T-cell (primary cell): ENCODE data around the gene NDUFAF4. TPM values are rescaled to one million over a fixed set of nuclear protein-coding genes. Genes with fewer than 3 reads are reported as not detected.

Experiments used
- ATAC-seq, 4 experiments: fragments of 200-7000 bp in 3 of 4; fragments of 150-1000 bp in 1 of 4; cut with Tn5 transposase; replicated peaks in 1 of 4; 1 replicate in 3 of 4; 2 replicates in 1 of 4; pipeline ENCODE4 v1.10.0; 2021; ENCODE audit warnings: moderate library complexity in 3 of 4, mild to moderate bottlenecking in 2 of 4, moderate number of reproducible peaks in 1 of 4
- CTCF ChIA-PET, 2 donors: fragments of 300-600 bp; sonication (Branson Sonifier 250); formaldehyde crosslinking; loops; one replicate each; lab custom pipeline; 2022; ENCODE audit warnings: antibody characterized with exemption in 2 of 2; lab: Charles Lee
- POLR2A ChIA-PET, 2 donors: fragments of 300-600 bp; sonication (Branson Sonifier 250); formaldehyde crosslinking; loops; one replicate each; lab custom pipeline; 2022; ENCODE audit warnings: antibody characterized with exemption in 2 of 2; lab: Charles Lee
- DNase-seq, 35 experiments: peaks; one replicate each; pipeline versions ENCODE4 v3.0.0 to v3.0.0-alpha.2; 2013 to 2023
- H3K27ac ChIP-seq: one replicate; pipeline ENCODE4 v1.5.1; 2013; ENCODE audit warnings: low read length
- H3K27me3 ChIP-seq, 2 experiments: replicated peaks in 1 of 2; 1 replicate in 1 of 2; 2 replicates in 1 of 2; pipeline versions ENCODE4 v1.6.1 to v1.7.0; 2013; ENCODE audit warnings: low read length in 1 of 2, mixed read lengths in 1 of 2; ENCODE audit not compliant: control insufficient read depth in 2 of 2, insufficient read depth in 2 of 2; ENCODE audit errors: extremely low read depth in 1 of 2
- H3K36me3 ChIP-seq, 2 donors: 1 replicate in 1 of 2; 2 replicates in 1 of 2; pipeline versions ENCODE4 v1.6.1 to v1.7.0; 2013; ENCODE audit warnings: low read length in 1 of 2; ENCODE audit not compliant: control insufficient read depth in 2 of 2, insufficient read depth in 1 of 2; ENCODE audit errors: extremely low read depth in 1 of 2
- H3K4me1 ChIP-seq, 2 experiments: 1 replicate in 1 of 2; 2 replicates in 1 of 2; pipeline versions ENCODE4 v1.6.1 to v1.7.0; 2013; ENCODE audit warnings: low read length in 2 of 2, mixed read lengths in 1 of 2; ENCODE audit not compliant: insufficient read depth in 2 of 2, control insufficient read depth in 1 of 2; ENCODE audit errors: extremely low read depth in 1 of 2
- H3K4me3 ChIP-seq, 2 donors: 1 replicate in 1 of 2; 2 replicates in 1 of 2; pipeline versions ENCODE4 v1.5.1 to v1.7.0; 2013; ENCODE audit warnings: mild to moderate bottlenecking in 2 of 2, low read length in 1 of 2, moderate library complexity in 1 of 2; ENCODE audit not compliant: control insufficient read depth in 1 of 2; ENCODE audit errors: extremely low read depth in 1 of 2
- H3K9me3 ChIP-seq: 2 replicates; pipeline ENCODE4 v1.7.0; 2013
- H3K27ac Mint-ChIP-seq, 2 donors: one replicate each; pipeline ENCODE4 v1.8.0; 2020 to 2021; ENCODE audit warnings: mild to moderate bottlenecking in 2 of 2, mixed read lengths in 2 of 2
- H3K27me3 Mint-ChIP-seq, 2 donors: one replicate each; pipeline ENCODE4 v1.8.0; 2021 to 2022; ENCODE audit warnings: mixed read lengths in 2 of 2
- H3K36me3 Mint-ChIP-seq: one replicate; pipeline ENCODE4 v1.8.0; 2021; ENCODE audit warnings: mixed read lengths
- H3K4me1 Mint-ChIP-seq, 3 donors: one replicate each; pipeline ENCODE4 v1.8.0; 2020 to 2022; ENCODE audit warnings: mixed read lengths in 3 of 3, mild to moderate bottlenecking in 1 of 3
- H3K4me3 Mint-ChIP-seq, 3 donors: one replicate each; pipeline ENCODE4 v1.8.0; 2020 to 2022; ENCODE audit warnings: mild to moderate bottlenecking in 3 of 3, mixed read lengths in 3 of 3, moderate library complexity in 3 of 3
- H3K9me3 Mint-ChIP-seq, 3 donors: one replicate each; pipeline ENCODE4 v1.8.0; 2020 to 2022; ENCODE audit warnings: mixed read lengths in 3 of 3
- whole genome bisulfite sequencing: methylation state at CpG from one replicate; pipeline ENCODE4 v1.1.5; 2013; ENCODE audit warnings: missing lambda C conversion rate; ENCODE audit not compliant: insufficient coverage; 5-methylcytosine and 5-hydroxymethylcytosine counted together
- total RNA-seq, 35 experiments: library from RNA in 6 of 35; stranded (reverse) in 6 of 35; fragments of 120-200 nt in 1 of 35; gene quantifications; one replicate each; pipeline versions ENCODE4 v1.2.1 to v1.2.4 and lab custom pipeline; 2013 to 2026

Gene NDUFAF4
- total RNA-seq, 5 donors from 2014 or later (not counting 1 experiment from before 2014, with no cell fraction given): 22.1 to 29.0 (median 24.5) TPM

DNA sequence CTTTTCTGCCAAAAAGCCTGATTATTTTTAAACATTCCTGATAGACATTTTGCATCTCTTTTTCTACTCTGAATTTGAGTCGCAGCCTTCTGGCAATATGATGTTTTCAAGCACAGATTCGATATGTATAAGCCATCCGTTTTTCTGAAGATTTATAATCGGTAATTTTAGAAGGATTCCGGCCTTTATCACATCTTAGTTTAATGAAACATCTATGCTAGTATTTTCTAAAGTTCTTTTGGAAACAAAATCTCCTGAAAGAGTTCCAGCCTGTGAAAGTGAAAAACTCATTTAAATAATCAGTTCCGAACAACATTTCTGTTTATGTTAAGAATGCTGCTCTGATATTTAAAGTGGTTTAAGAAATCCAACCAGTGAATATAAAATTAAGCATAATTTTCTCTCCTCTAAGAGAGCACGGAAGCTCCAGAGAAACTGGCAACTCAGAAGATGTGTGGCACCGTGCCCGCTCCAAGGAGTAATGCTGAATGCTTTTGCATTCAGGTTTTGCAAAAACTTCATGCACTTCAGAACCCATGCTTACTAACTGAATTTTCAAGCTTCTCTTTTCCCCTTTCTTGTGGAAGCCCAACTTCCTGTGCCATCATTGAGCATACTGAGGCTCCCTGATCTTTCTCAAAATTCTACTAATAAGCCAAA, 20.7 kb downstream of the NDUFAF4 start:
- Mint-ChIP-seq H3K9me3 (no peaks in the 10 kb centered on the region), H3K36me3 (no peaks in the 10 kb centered on the region), H3K27me3 (peaks cover 0 to 5% of the 10 kb centered on the region in 2 donors), H3K4me1 (peaks cover 0 to 2% (median 0%) of the 10 kb centered on the region in 3 donors), H3K4me3 (no peak overlapping the region), H3K27ac (no peak overlapping the region)
- H3K27me3 ChIP-seq: no peaks in the 10 kb centered on the region
- no peak overlapping the region for H3K27ac ChIP-seq
- no peaks in the 10 kb centered on the region for H3K36me3 ChIP-seq
- ChIA-PET CTCF (no interaction called here), POLR2A (no interaction called here)
- WGBS: 64% methylated on average over 3 of the region's 9 CpGs
- ATAC-seq (no peak), DNase-seq (no peak)
- no peaks in the 10 kb centered on the region for H3K4me1 ChIP-seq
- H3K4me3 ChIP-seq: no peak overlapping the region
- H3K9me3 ChIP-seq: no peaks in the 10 kb centered on the region

DNA sequence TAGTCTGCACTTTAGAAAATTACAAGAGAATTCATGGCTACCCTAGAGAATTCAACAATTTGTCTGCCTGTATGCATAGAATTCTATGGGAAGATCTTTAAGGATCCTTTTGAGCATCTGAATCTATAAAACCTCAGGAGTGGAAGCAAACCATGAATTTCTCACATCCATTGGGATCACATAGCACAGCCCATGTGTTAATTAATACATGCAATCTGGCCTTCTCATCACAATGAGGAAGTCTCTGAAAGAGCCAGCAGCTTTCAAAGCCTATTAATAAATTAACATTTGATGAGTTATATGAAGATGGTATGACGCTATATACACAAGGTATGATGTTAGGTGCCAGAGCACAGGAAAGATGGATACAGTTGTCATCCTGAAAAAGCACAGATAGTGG, 24.7 kb downstream of the NDUFAF4 start:
- ChIA-PET POLR2A (interaction anchor here in 1 of 2 donors (0.7 kb wide), 1 partner anchor 66 kb away, joined by 3 read pairs; no protein-coding TSS in a partner anchor), CTCF (no interaction called here)
- H3K27ac Mint-ChIP-seq: no peak overlapping the region
- H3K36me3 Mint-ChIP-seq: no peaks in the 10 kb centered on the region
- no peak overlapping the region for H3K4me3 Mint-ChIP-seq
- Histone ChIP-seq H3K27me3 (no peaks in the 10 kb centered on the region), H3K4me1 (no peaks in the 10 kb centered on the region), H3K9me3 (no peaks in the 10 kb centered on the region), H3K4me3 (no peak overlapping the region), H3K36me3 (no peaks in the 10 kb centered on the region), H3K27ac (no peak overlapping the region)
- peaks cover 1 to 16% of the 10 kb centered on the region in 2 donors for H3K27me3 Mint-ChIP-seq
- DNase-seq (no peak), ATAC-seq (no peak)
- H3K4me1 Mint-ChIP-seq: peaks cover 0 to 2% (median 0%) of the 10 kb centered on the region in 3 donors
- H3K9me3 Mint-ChIP-seq: no peaks in the 10 kb centered on the region
- WGBS: no CpG with 5 or more reads among the region's 1 CpG

DNA sequence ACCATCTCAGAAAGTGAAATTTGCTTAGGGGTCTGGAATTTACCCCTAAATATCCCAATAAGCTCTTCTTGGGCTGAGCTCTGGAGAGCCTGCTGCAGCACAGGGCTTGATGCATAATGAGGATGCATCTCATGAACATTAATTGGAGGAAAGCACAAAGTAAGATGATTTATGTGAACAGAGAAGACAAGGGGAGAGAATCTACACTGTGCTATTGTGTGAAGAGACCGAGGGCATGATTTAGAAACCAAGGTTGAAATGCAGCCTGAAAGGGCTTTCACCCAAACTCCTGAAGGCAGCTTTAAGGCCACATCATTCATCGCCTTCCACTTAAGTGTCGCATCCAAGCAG, 32.7 kb downstream of the NDUFAF4 start:
- 71% methylated on average over 1 of the region's 3 CpGs for WGBS
- no peak overlapping the region for H3K27ac Mint-ChIP-seq
- H3K4me1 Mint-ChIP-seq: no peaks in the 10 kb centered on the region
- no peak for DNase-seq
- CTCF ChIA-PET: interaction anchor here in 1 of 2 donors (0.7 kb wide), 1 partner anchor 13 kb away, joined by 3 read pairs; no protein-coding TSS in a partner anchor
- H3K27ac ChIP-seq: no peak overlapping the region
- H3K9me3 Mint-ChIP-seq: peaks cover 0 to 3% (median 0%) of the 10 kb centered on the region in 3 donors
- POLR2A ChIA-PET: no interaction called here
- ATAC-seq: no peak
- peaks cover 0 to 3% of the 10 kb centered on the region in 2 experiments for H3K27me3 ChIP-seq
- no peak overlapping the region for H3K4me3 Mint-ChIP-seq
- no peak overlapping the region for H3K4me3 ChIP-seq
- peaks cover 28 to 35% of the 10 kb centered on the region in 2 donors for H3K27me3 Mint-ChIP-seq
- no peaks in the 10 kb centered on the region for H3K9me3 ChIP-seq
- H3K36me3 ChIP-seq: no peaks in the 10 kb centered on the region
- no peaks in the 10 kb centered on the region for H3K36me3 Mint-ChIP-seq
- H3K4me1 ChIP-seq: no peaks in the 10 kb centered on the region

DNA sequence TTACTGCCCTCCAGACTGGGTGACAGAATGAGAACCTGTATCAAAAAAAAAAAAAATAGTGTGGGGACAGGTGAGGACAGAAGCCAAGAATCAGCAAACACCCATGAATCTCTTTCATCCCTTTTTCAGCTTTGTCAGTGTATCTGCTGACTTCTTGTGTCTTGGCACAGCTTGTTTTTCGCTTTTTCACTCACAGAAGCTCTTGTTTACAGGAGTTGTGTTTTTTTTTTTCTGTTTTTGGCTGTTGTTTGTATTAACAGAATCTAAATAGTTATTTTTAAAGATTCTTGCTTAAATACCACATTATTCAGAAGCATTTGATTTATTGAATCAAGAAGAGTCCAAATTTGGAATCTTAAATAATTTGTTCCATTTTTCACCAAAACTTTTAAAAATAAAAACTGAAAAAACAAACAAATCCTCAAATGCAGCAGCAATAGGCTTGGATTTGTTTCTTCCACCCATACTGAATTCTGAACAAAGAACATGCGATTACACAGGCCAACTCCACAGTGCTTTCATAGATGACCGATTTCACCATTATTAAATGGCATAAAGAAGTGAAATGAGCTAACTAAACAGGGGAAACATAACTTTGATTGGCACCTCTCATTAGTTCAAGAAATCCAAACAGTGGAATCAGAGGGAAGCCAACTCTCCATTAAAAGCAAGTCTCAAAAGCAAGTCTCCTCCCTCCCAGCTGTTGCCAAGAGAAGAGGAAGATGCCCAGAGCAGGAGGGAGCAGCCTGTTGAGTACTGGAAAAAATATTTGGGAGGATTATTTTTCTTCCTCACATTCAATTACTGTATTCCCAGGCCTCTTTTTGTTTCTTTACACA, 33.3 kb downstream of the NDUFAF4 start:
- Mint-ChIP-seq H3K4me1 (no peaks in the 10 kb centered on the region), H3K9me3 (peaks cover 0 to 3% (median 0%) of the 10 kb centered on the region in 3 donors), H3K4me3 (no peak overlapping the region), H3K36me3 (no peaks in the 10 kb centered on the region), H3K27ac (no peak overlapping the region), H3K27me3 (peaks cover 29 to 37% of the 10 kb centered on the region in 2 donors)
- no peaks in the 10 kb centered on the region for H3K9me3 ChIP-seq
- H3K4me3 ChIP-seq: no peak overlapping the region
- peaks cover 0 to 6% of the 10 kb centered on the region in 2 experiments for H3K27me3 ChIP-seq
- DNase-seq (no peak), ATAC-seq (no peak)
- H3K36me3 ChIP-seq: no peaks in the 10 kb centered on the region
- ChIA-PET POLR2A (interaction anchor here in 1 of 2 donors (0.6 kb wide), 2 partner anchors 46 to 295 kb away, joined by 3 to 4 read pairs; no protein-coding TSS in a partner anchor), CTCF (interaction anchor here in 1 of 2 donors (0.6 kb wide), 1 partner anchor 28 kb away, joined by 3 read pairs; no protein-coding TSS in a partner anchor)
- no peak overlapping the region for H3K27ac ChIP-seq
- H3K4me1 ChIP-seq: no peaks in the 10 kb centered on the region
- WGBS: no CpG with 5 or more reads among the region's 3 CpGs

DNA sequence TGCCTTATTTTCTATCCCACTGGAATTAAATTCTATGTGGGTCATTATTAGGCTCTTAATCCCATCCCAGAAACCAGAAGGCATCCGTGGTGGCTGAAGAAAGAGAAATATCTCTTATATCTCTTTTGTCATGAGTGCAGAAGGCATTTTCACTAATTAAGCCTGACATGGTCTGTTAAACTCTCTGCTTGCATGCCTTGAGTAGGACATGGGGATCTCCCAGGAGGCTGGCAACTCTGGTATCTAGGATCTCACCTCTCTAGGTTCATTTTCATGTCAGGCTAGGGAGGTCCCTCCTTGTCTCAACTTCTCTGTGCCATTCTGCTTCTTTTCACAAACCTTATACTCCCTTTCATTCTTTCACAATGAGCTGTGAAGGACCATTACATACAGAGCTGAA, 35.1 kb downstream of the NDUFAF4 start:
- POLR2A ChIA-PET: no interaction called here
- H3K27ac ChIP-seq: no peak overlapping the region
- DNase-seq (no peak), ATAC-seq (no peak)
- Mint-ChIP-seq H3K4me3 (no peak overlapping the region), H3K9me3 (peaks cover 0 to 3% (median 0%) of the 10 kb centered on the region in 3 donors), H3K4me1 (no peaks in the 10 kb centered on the region), H3K27ac (no peak overlapping the region), H3K36me3 (no peaks in the 10 kb centered on the region), H3K27me3 (peaks cover 31 to 32% of the 10 kb centered on the region in 2 donors)
- H3K4me3 ChIP-seq: no peak overlapping the region
- H3K9me3 ChIP-seq: no peaks in the 10 kb centered on the region
- no CpG with 5 or more reads among the region's 1 CpG for WGBS
- H3K4me1 ChIP-seq: no peaks in the 10 kb centered on the region
- peaks cover 0 to 6% of the 10 kb centered on the region in 2 experiments for H3K27me3 ChIP-seq
- CTCF ChIA-PET: no interaction called here
- no peaks in the 10 kb centered on the region for H3K36me3 ChIP-seq

DNA sequence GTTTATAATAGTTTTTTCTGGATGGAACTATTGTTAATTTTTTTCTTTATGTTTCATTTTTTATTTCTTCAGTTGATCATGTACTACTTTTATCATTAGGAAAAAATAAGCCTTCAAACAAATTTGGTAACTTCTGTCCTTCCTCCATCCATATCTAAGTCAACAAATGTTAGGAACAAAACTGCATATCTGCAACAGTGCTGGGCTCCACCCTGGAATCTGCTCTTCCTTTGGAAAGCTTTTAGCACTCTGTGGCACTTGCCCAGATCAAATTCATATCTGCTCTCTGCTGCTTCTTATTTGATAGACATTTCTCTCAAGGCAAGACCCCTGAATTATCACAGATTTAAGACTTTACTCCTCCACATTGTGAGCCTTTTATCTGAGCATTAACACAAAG, 36.1 kb downstream of the NDUFAF4 start:
- peaks cover 0 to 6% of the 10 kb centered on the region in 2 experiments for H3K27me3 ChIP-seq
- Mint-ChIP-seq H3K36me3 (no peaks in the 10 kb centered on the region), H3K4me1 (no peaks in the 10 kb centered on the region), H3K4me3 (no peak overlapping the region), H3K9me3 (peaks cover 0 to 3% (median 0%) of the 10 kb centered on the region in 3 donors), H3K27me3 (peaks cover 32 to 34% of the 10 kb centered on the region in 2 donors), H3K27ac (no peak overlapping the region)
- H3K27ac ChIP-seq: no peak overlapping the region
- no peaks in the 10 kb centered on the region for H3K4me1 ChIP-seq
- DNase-seq: no peak
- no peak overlapping the region for H3K4me3 ChIP-seq
- H3K36me3 ChIP-seq: no peaks in the 10 kb centered on the region
- POLR2A ChIA-PET: no interaction called here
- CTCF ChIA-PET: no interaction called here
- H3K9me3 ChIP-seq: no peaks in the 10 kb centered on the region
- ATAC-seq: no peak
